CD8-positive, alpha-beta memory T cell (primary cell): Measurements from ENCODE around the gene F10. TPM values are rescaled to one million over a fixed set of nuclear protein-coding genes. Genes with fewer than 3 reads are reported as not detected.
A peak's percentile ranks its signal among the peaks of the same experiment; 100 is the strongest.

Source experiments
- CTCF ChIA-PET: fragments of 350-600 bp; sonication (Branson Sonifier 250); formaldehyde crosslinking; loops from one replicate; lab custom pipeline; 2021; ENCODE audit warnings: antibody characterized with exemption; lab: Charles Lee
- POLR2A ChIA-PET: fragments of 350-600 bp; sonication (Branson Sonifier 250); formaldehyde crosslinking; loops from one replicate; lab custom pipeline; 2021; ENCODE audit warnings: antibody characterized with exemption; lab: Charles Lee
- DNase-seq, 5 donors: peaks; one replicate each; pipeline versions ENCODE4 v3.0.0 to v3.0.0-alpha.2; 2020 to 2022; ENCODE audit warnings: mixed read lengths in 1 of 5
- H3K27ac ChIP-seq: one replicate; pipeline ENCODE4 v1.7.0; 2013; ENCODE audit warnings: low read depth, mild to moderate bottlenecking, low read length, moderate library complexity
- H3K27me3 ChIP-seq: 2 replicates; pipeline ENCODE4 v1.7.0; 2013; ENCODE audit warnings: low read length, mild to moderate bottlenecking; ENCODE audit not compliant: insufficient read depth, poor library complexity, severe bottlenecking
- H3K36me3 ChIP-seq: 2 replicates; pipeline ENCODE4 v1.7.0; 2013; ENCODE audit warnings: mild to moderate bottlenecking, low read length, moderate library complexity; ENCODE audit not compliant: insufficient read depth
- H3K4me1 ChIP-seq: 2 replicates; pipeline ENCODE4 v1.7.0; 2013; ENCODE audit warnings: mild to moderate bottlenecking, low read length, moderate library complexity; ENCODE audit not compliant: insufficient read depth
- H3K4me3 ChIP-seq: 2 replicates; pipeline ENCODE4 v1.7.0; 2013; ENCODE audit warnings: mild to moderate bottlenecking, low read length
- H3K9me3 ChIP-seq: 2 replicates; pipeline ENCODE4 v1.7.0; 2013; ENCODE audit warnings: mild to moderate bottlenecking, low read length
- H3K27ac Mint-ChIP-seq, 8 donors: one replicate each; pipeline ENCODE4 v1.8.0; 2020 to 2021; ENCODE audit warnings: mixed read lengths in 8 of 8, mild to moderate bottlenecking in 6 of 8, inconsistent platforms in 3 of 8, moderate library complexity in 3 of 8
- H3K27me3 Mint-ChIP-seq, 2 donors: one replicate each; pipeline ENCODE4 v1.8.0; 2020 to 2021; ENCODE audit warnings: mixed read lengths in 2 of 2, mild to moderate bottlenecking in 1 of 2, moderate library complexity in 1 of 2
- H3K36me3 Mint-ChIP-seq, 3 donors: one replicate each; pipeline ENCODE4 v1.8.0; 2020 to 2021; ENCODE audit warnings: mixed read lengths in 3 of 3, inconsistent platforms in 1 of 3, mild to moderate bottlenecking in 1 of 3
- H3K4me1 Mint-ChIP-seq, 3 donors: one replicate each; pipeline ENCODE4 v1.8.0; 2020 to 2021; ENCODE audit warnings: mixed read lengths in 3 of 3, inconsistent platforms in 1 of 3, mild to moderate bottlenecking in 1 of 3
- H3K4me3 Mint-ChIP-seq, 7 donors: one replicate each; pipeline ENCODE4 v1.8.0; 2020 to 2021; ENCODE audit warnings: mixed read lengths in 7 of 7, mild to moderate bottlenecking in 6 of 7, moderate library complexity in 4 of 7, inconsistent platforms in 2 of 7
- H3K9me3 Mint-ChIP-seq, 5 donors: one replicate each; pipeline ENCODE4 v1.8.0; 2020 to 2022; ENCODE audit warnings: mixed read lengths in 5 of 5, mild to moderate bottlenecking in 3 of 5, moderate library complexity in 2 of 5, inconsistent platforms in 1 of 5
- polyA plus RNA-seq: library from polyadenylated mRNA; unstranded; fragments of 300-500 nt; fragmentation: Illumina TruSeq; gene quantifications from one replicate; pipeline ENCODE4 v1.2.3, GENCODE V29; 2021
- total RNA-seq, 2 experiments: library from RNA; stranded (reverse); gene quantifications; one replicate each; pipeline ENCODE4 v1.2.3, GENCODE V29; 2021

Gene F10
- total and polyA plus RNA-seq, 3 experiments from 2014 or later: not detected

GRCh38 chr13:113125506-113126264, 3.1 kb downstream of the F10 start:
- CTCF ChIA-PET: no interaction called here
- no peak overlapping the region for H3K4me3 Mint-ChIP-seq
- no peak overlapping the region for H3K4me3 ChIP-seq
- H3K27ac ChIP-seq: no peak overlapping the region
- no peaks in the 10 kb centered on the region for H3K9me3 Mint-ChIP-seq
- H3K4me1 Mint-ChIP-seq: peaks cover 3 to 8% (median 5%) of the 10 kb centered on the region in 3 donors
- H3K36me3 Mint-ChIP-seq: no peaks in the 10 kb centered on the region
- POLR2A ChIA-PET: no interaction called here
- no peaks in the 10 kb centered on the region for H3K36me3 ChIP-seq
- no peak for DNase-seq
- peaks cover 14 to 36% of the 10 kb centered on the region in 2 donors for H3K27me3 Mint-ChIP-seq
- peaks cover 4% of the 10 kb centered on the region for H3K27me3 ChIP-seq
- H3K4me1 ChIP-seq: no peaks in the 10 kb centered on the region
- H3K9me3 ChIP-seq: no peaks in the 10 kb centered on the region
- H3K27ac Mint-ChIP-seq: no peak overlapping the region

DNA sequence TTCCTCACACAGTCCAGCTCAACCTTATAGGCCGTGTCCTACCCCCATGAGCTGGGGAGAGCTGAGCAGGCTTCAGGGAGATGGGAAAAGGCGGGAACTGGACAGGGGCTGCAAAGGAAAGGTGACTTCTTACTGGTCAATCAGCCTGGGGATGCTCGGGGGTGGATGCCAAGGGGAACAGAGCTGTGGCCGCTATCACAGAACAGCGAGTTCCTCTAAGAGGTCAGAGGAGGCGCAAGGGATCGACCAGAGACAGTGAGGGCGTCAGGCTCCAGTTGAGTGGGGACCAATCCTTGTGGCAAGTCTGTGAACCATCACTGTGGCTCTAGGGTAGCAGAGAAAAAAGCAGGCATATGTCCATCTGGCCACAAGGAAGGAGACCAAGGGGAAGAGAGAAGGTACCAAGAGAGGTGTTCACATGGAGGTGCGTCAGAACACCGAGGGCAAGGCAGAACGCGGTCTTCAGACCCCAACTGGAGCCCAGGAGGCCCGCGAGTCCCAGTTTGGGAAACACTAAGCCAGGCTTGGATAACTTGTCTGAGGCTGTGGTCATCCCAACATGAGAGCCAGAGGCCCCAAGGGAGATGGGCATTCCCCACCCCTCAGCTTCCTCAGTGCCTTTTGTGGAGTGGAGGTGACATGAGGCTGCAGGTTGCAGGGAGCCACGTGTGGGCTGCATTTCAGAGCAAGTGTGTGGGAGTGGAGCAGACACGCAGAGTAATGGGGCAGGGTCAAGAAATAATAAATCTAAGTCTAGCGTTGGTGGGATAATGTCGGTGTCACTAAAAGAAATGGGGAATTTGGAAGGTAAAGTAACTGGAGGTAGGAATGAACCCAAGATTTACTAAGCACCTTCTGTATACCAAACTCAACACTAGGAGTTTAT, 3.9 kb downstream of the F10 start:
- ChIA-PET CTCF (no interaction called here), POLR2A (no interaction called here)
- Histone ChIP-seq H3K4me1 (no peaks in the 10 kb centered on the region), H3K4me3 (no peak overlapping the region), H3K27ac (no peak overlapping the region), H3K36me3 (no peaks in the 10 kb centered on the region), H3K9me3 (no peaks in the 10 kb centered on the region), H3K27me3 (peaks cover 4% of the 10 kb centered on the region)
- Mint-ChIP-seq H3K36me3 (no peaks in the 10 kb centered on the region), H3K27me3 (peaks cover 14 to 41% of the 10 kb centered on the region in 2 donors), H3K4me1 (peaks cover 3 to 8% (median 5%) of the 10 kb centered on the region in 3 donors), H3K27ac (peak overlapping the region in 1 of 8 donors; percentile 91), H3K9me3 (no peaks in the 10 kb centered on the region), H3K4me3 (no peak overlapping the region)
- no peak for DNase-seq

- CTCF ChIA-PET: no interaction called here
- Mint-ChIP-seq H3K9me3 (no peaks in the 10 kb centered on the region), H3K36me3 (no peaks in the 10 kb centered on the region), H3K27me3 (peaks cover 14 to 31% of the 10 kb centered on the region in 2 donors), H3K4me1 (peaks cover 3 to 8% (median 5%) of the 10 kb centered on the region in 3 donors), H3K27ac (no peak overlapping the region), H3K4me3 (peak overlapping the region in 4 of 7 donors; percentile 25 to 51 (median 35))
- DNase-seq: peak in 1 of 5 donors; percentile 40
- Histone ChIP-seq H3K27me3 (peaks cover 4% of the 10 kb centered on the region), H3K36me3 (no peaks in the 10 kb centered on the region), H3K9me3 (no peaks in the 10 kb centered on the region), H3K4me3 (no peak overlapping the region), H3K27ac (no peak overlapping the region), H3K4me1 (no peaks in the 10 kb centered on the region)
- POLR2A ChIA-PET: no interaction called here
Measured at GRCh38 chr13:113129480-113129879, 6.9 kb downstream of the F10 start.

DNA sequence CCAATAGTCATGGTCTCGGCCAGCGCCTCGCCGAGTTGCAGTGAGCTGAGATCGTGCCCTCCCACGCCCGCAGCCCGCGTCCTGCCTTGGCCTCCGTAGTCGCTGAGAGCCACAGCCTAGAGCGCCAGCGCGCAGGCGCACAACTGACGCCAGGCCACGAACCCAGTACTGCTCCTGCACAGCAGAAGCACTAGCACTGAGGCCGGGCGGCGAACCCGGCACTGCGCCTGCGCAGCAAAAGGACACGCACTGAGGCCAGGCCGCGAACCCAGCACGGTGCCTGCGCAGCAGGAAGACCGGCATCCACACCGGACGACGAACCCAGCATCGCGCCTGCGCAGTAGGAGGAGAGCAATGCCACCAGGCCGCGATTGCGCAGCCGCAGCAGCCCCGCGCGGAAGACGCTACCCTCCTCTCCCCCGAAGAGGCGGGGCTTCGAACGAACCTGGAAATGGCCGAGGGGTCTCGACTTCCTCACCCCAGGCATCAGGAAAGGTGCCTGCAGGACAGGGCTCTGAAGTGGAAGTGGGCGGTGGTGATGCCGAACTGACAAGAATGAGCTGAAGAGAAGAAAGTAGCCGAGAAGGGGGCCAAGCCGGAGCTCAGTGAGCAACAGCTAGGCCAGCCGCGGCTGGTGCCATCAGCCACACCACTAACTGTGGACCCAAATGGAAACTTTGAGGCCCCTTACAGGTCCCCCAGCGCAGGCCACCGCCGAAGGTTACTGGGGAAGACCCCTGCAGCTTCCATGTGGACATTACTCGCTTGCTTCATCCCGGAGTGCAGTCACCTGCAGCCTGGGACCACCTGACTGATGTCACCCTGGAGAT, 7.5 kb downstream of the F10 start:
- Histone ChIP-seq H3K4me1 (no peaks in the 10 kb centered on the region), H3K27ac (no peak overlapping the region), H3K9me3 (no peaks in the 10 kb centered on the region), H3K36me3 (no peaks in the 10 kb centered on the region), H3K4me3 (no peak overlapping the region), H3K27me3 (peaks cover 4% of the 10 kb centered on the region)
- H3K9me3 Mint-ChIP-seq: no peaks in the 10 kb centered on the region
- peaks cover 3 to 8% (median 5%) of the 10 kb centered on the region in 3 donors for H3K4me1 Mint-ChIP-seq
- ChIA-PET CTCF (no interaction called here), POLR2A (no interaction called here)
- H3K27me3 Mint-ChIP-seq: peaks cover 14 to 31% of the 10 kb centered on the region in 2 donors
- H3K36me3 Mint-ChIP-seq: no peaks in the 10 kb centered on the region
- no peak overlapping the region for H3K27ac Mint-ChIP-seq
- peak overlapping the region in 5 of 7 donors; percentile 13 to 72 (median 51) for H3K4me3 Mint-ChIP-seq
- peak in 2 of 5 donors; percentile 21 to 57 for DNase-seq

DNA sequence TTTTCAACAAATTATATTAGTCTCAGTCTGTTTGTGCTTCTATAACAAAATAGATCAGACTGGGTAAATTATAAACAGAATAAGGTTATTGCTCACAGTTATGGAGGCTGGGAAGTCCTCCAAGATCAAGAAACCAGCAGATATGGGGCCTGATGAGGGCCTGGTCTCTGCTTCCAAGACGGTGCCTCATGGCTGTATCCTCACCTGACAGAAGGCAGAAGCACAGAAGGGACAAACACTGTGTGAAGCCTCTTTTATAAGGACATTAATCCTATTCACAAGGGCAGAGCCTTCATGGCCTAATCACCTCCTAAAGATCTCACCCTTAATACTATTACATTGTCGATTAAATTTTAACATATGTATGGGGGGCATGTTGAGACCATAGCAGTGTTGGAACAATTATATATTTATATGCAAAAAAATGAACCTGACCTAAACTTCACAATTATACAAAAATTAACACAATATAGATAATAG, 12.7 kb downstream of the F10 start:
- Histone ChIP-seq H3K9me3 (no peaks in the 10 kb centered on the region), H3K4me1 (no peaks in the 10 kb centered on the region), H3K27me3 (no peaks in the 10 kb centered on the region), H3K27ac (no peak overlapping the region), H3K36me3 (no peaks in the 10 kb centered on the region), H3K4me3 (no peak overlapping the region)
- peak in 1 of 5 donors; percentile 33 for DNase-seq
- ChIA-PET POLR2A (no interaction called here), CTCF (no interaction called here)
- Mint-ChIP-seq H3K9me3 (no peaks in the 10 kb centered on the region), H3K4me3 (no peak overlapping the region), H3K27me3 (peaks cover 2 to 7% of the 10 kb centered on the region in 2 donors), H3K4me1 (no peaks in the 10 kb centered on the region), H3K36me3 (no peaks in the 10 kb centered on the region), H3K27ac (no peak overlapping the region)

DNA sequence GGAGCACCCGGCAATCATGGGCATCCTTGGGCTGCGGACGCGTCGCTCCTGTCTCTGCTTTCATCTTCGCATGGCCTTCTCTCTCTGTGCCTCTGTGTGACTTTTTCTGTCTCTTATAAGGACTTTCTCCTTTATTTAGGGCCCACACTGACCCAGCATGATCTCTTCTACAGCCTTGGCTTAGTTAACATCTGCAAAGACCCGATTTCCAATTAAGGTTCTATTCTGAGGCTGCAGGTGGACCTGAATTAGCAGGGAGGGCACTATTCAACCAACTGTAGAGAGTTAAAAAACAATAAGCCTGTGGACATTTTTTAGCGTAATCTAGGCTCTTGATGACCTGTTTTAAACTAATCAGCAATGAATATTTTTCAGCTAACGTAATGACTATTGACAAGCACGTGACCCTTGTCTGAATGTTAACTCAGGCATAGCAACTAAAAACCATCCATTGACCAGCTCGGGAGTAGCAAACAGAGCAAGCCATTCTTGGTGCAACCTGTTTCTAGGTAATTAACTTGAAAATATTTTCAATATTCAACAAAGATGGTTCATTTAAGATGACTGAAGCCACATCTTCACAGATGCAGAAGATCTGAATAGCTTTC, 15.2 kb downstream of the F10 start:
- no peaks in the 10 kb centered on the region for H3K36me3 Mint-ChIP-seq
- ChIA-PET POLR2A (no interaction called here), CTCF (no interaction called here)
- no peaks in the 10 kb centered on the region for H3K4me1 Mint-ChIP-seq
- DNase-seq: no peak
- Histone ChIP-seq H3K4me1 (no peaks in the 10 kb centered on the region), H3K27ac (no peak overlapping the region), H3K27me3 (no peaks in the 10 kb centered on the region), H3K9me3 (no peaks in the 10 kb centered on the region), H3K4me3 (no peak overlapping the region), H3K36me3 (no peaks in the 10 kb centered on the region)
- H3K27ac Mint-ChIP-seq: no peak overlapping the region
- H3K9me3 Mint-ChIP-seq: no peaks in the 10 kb centered on the region
- peaks cover 2 to 3% of the 10 kb centered on the region in 2 donors for H3K27me3 Mint-ChIP-seq
- H3K4me3 Mint-ChIP-seq: no peak overlapping the region

DNA sequence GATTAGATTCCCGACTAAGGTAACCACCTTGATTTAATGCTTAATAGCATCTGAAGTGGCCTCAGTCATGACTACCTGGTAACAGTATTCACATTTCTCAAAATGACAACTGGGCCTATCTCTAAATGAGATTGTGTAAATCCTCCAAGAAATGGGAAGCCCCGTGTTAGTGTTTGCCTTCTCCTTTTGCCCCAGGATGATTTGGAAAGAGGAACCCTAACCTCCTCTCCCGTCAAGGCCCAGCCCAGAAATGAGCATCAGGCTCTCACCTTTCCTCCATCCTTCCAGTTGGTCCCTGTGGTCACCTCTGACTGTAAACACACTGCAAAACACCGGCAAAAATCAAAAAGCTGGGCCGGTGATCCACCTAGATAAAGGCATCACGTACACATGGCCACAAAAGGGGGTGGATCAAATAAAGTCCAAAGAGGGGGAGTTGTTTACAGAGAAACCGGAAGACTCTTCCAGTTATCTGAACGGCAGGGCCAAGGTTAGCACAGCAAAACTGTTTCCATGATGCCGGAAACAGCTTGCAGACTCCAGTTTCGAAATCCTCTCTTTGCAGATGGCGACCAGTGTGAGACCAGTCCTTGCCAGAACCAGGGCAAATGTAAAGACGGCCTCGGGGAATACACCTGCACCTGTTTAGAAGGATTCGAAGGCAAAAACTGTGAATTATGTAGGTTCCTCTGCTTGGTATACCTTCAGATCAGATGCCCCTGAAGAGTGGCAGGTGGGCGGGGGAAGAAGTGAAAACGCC, 16.4 kb downstream of the F10 start:
- DNase-seq: no peak
- H3K27me3 ChIP-seq: no peaks in the 10 kb centered on the region
- H3K27ac ChIP-seq: no peak overlapping the region
- Mint-ChIP-seq H3K27ac (no peak overlapping the region), H3K36me3 (no peaks in the 10 kb centered on the region), H3K9me3 (no peaks in the 10 kb centered on the region), H3K4me1 (no peaks in the 10 kb centered on the region), H3K4me3 (no peak overlapping the region), H3K27me3 (peaks cover 3 to 4% of the 10 kb centered on the region in 2 donors)
- ChIA-PET POLR2A (no interaction called here), CTCF (no interaction called here)
- H3K9me3 ChIP-seq: no peaks in the 10 kb centered on the region
- H3K4me1 ChIP-seq: no peaks in the 10 kb centered on the region
- no peaks in the 10 kb centered on the region for H3K36me3 ChIP-seq
- no peak overlapping the region for H3K4me3 ChIP-seq
